HG03521 (cell line): ENCODE data around the gene C14orf180.
"Not testable (repeated sequence)": the region's sequence is repeated elsewhere in the genome, so short reads cannot be mapped to it uniquely, and the experiment has no call there.

ENCODE experiments used
- ATAC-seq: cut with Tn5 transposase; IDR thresholded peaks from one replicate; pipeline ENCODE4 v1.9.1; 2021; ENCODE audit warnings: mild to moderate bottlenecking, moderate library complexity; ENCODE audit not compliant: unreplicated experiment

The C14orf180 gene

GRCh38 chr14:104603711-104604401 lies 24.3 kb downstream of the C14orf180 start:
- no peak for ATAC-seq

GRCh38 chr14:104604458-104605449 lies 25.2 kb downstream of the C14orf180 start, which contains the start of gene TMEM179:
TSS of gene TMEM179 (minus strand) at chr14:104604772. CDS start at chr14:104604741, 31 bp downstream.
- no peak for ATAC-seq

- ATAC-seq = no peak
These were observed 30.1 kb downstream of the C14orf180 start for GRCh38 chr14:104609666-104610065.

GRCh38 chr14:104610749-104611310 lies 31.3 kb downstream of the C14orf180 start:
- no peak for ATAC-seq

GRCh38 chr14:104611881-104612280 lies 32.3 kb downstream of the C14orf180 start:
- no peak for ATAC-seq

- no peak for ATAC-seq
These were observed 34.7 kb downstream of the C14orf180 start for GRCh38 chr14:104614126-104614812.

GRCh38 chr14:104624939-104625338 lies 45.4 kb downstream of the C14orf180 start:
- no peak for ATAC-seq

- ATAC-seq = no peak
These were observed 53.2 kb downstream of the C14orf180 start for GRCh38 chr14:104632781-104633180.

- ATAC-seq = no peak
These were observed 53.9 kb downstream of the C14orf180 start for GRCh38 chr14:104633276-104634137.

GRCh38 chr14:104634138-104634760 lies 54.7 kb downstream of the C14orf180 start:
- no peak for ATAC-seq

- no peak for ATAC-seq
These were observed 55.5 kb downstream of the C14orf180 start for GRCh38 chr14:104634886-104635570.

- no peak for ATAC-seq
These were observed 56.2 kb downstream of the C14orf180 start for GRCh38 chr14:104635717-104636116.

GRCh38 chr14:104636131-104636530 lies 56.6 kb downstream of the C14orf180 start:
- no peak for ATAC-seq

GRCh38 chr14:104636846-104637545 lies 57.4 kb downstream of the C14orf180 start:
- ATAC-seq = not testable (repeated sequence)

GRCh38 chr14:104637546-104638003 lies 58.0 kb downstream of the C14orf180 start:
- ATAC-seq = no peak

GRCh38 chr14:104638190-104638589 lies 58.6 kb downstream of the C14orf180 start:
- no peak for ATAC-seq

- ATAC-seq = no peak
These were observed 59.4 kb downstream of the C14orf180 start for GRCh38 chr14:104638927-104639450.

GRCh38 chr14:104639471-104639870 lies 59.9 kb downstream of the C14orf180 start:
- ATAC-seq = no peak
